OCI-LY3 (cell line): ENCODE results near the gene THAP12.

Experiments
- CTCF ChIP-seq: fragments of 200-600, 300-600 bp; sonication (generic); IDR thresholded peaks from 2 replicates; pipeline ENCODE4 v1.5.1; 2014; ENCODE audit warnings: antibody characterized with exemption, low read length, low read depth
- EZH2phosphoT487 ChIP-seq: fragments of 200-600 bp; shearing (Covaris generic); IDR thresholded peaks from 2 replicates; pipeline ENCODE4 v1.6.1; 2018; ENCODE audit warnings: antibody characterized with exemption, mixed run types, low read depth

- no peak for TF ChIP-seq CTCF
- no peak for TF ChIP-seq EZH2phosphoT487
Observed at GRCh38 chr11:76365038-76365679, 15.8 kb downstream of the THAP12 start.
